Measurements from ENCODE around the gene LHX3.

The LHX3 gene

GRCh38 chr9:136149853-136150252, 55.1 kb downstream of the LHX3 start:
- H3K4me3 ChIP-seq (ENCODE audit: low read depth, low read length), result no peak overlapping the region
- TF ChIP-seq CTCF (IDR thresholded peaks at IDR 0.05; ENCODE audit: low read depth, low read length), result no peak
- in situ Hi-C loops (cut with HindIII; ENCODE audit: low sequenced_read_pairs), result no loop called here
- DNase-seq (ENCODE audit: low read depth, low spot score), result no peak

GRCh38 chr9:136149337-136149736, 55.6 kb downstream of the LHX3 start:
- in situ Hi-C loops (cut with HindIII; ENCODE audit: low sequenced_read_pairs), result no loop called here
- no peak for TF ChIP-seq CTCF (IDR thresholded peaks at IDR 0.05; ENCODE audit: low read depth, low read length)
- no peak for DNase-seq (ENCODE audit: low read depth, low spot score)
- H3K4me3 ChIP-seq (ENCODE audit: low read depth, low read length), result no peak overlapping the region

GRCh38 chr9:136148766-136149165, 56.2 kb downstream of the LHX3 start:
- no peak for DNase-seq (ENCODE audit: low read depth, low spot score)
- in situ Hi-C loops (cut with HindIII; ENCODE audit: low sequenced_read_pairs), result no loop called here
- TF ChIP-seq CTCF (IDR thresholded peaks at IDR 0.05; ENCODE audit: low read depth, low read length), result no peak
- no peak overlapping the region for H3K4me3 ChIP-seq (ENCODE audit: low read depth, low read length)

DNA sequence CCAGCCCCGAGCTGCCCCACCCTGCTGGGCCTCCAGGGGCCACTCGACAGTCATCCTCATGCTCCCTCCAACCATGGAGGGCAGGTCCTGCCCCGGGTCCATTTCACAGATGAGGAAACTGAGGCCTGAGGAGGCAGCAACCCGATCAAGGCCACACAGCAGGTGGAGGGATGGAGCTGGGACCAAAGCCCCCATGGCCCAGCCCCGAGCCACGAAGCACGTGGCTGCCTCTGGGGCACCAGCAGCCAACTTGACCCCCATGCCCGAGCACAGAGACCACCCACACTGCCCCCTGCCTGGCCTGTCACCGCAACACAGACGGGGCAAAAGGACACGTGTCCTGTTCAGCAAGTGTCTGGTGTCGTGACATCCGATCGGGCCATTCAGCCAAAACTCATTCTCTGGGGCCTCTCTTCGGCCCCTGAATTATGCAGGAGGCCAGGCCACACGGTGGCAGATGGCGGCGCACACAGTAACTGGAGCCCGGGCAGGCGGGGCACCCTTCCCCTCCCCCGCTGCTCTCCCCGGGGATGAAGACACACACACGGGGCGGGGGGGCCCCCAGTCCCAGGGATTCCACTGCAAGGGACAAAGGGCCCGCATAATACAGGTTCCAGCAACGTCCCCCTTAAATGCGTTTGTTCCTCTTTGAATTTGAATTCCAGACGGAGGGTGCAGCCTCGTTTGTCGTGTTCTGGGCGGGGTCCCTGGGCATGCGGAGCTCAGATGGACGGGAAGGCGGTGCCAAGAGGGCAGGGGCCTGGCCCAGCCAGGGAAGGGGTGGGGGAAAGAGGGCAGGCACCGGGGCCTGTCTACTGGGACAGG, 56.8 kb downstream of the LHX3 start:
- no peak overlapping the region for H3K4me3 ChIP-seq (ENCODE audit: low read depth, low read length)
- TF ChIP-seq CTCF (IDR thresholded peaks at IDR 0.05; ENCODE audit: low read depth, low read length), result no peak
- DNase-seq (ENCODE audit: low read depth, low spot score), result no peak
- in situ Hi-C loops (cut with HindIII; ENCODE audit: low sequenced_read_pairs), result no loop called here

- no peak for DNase-seq (ENCODE audit: low read depth, low spot score)
- no peak overlapping the region for H3K4me3 ChIP-seq (ENCODE audit: low read depth, low read length)
- in situ Hi-C loops (cut with HindIII; ENCODE audit: low sequenced_read_pairs), result no loop called here
- TF ChIP-seq CTCF (IDR thresholded peaks at IDR 0.05; ENCODE audit: low read depth, low read length), result no peak
Measured at GRCh38 chr9:136147038-136147889, 57.7 kb downstream of the LHX3 start.
